ENCODE measurements around the gene MEGF6. TPM values are rescaled to one million over a fixed set of nuclear protein-coding genes. Genes with fewer than 3 reads are reported as not detected.

Gene MEGF6
- total RNA-seq, 1 donor from 2014 or later: 1.3 TPM

DNA sequence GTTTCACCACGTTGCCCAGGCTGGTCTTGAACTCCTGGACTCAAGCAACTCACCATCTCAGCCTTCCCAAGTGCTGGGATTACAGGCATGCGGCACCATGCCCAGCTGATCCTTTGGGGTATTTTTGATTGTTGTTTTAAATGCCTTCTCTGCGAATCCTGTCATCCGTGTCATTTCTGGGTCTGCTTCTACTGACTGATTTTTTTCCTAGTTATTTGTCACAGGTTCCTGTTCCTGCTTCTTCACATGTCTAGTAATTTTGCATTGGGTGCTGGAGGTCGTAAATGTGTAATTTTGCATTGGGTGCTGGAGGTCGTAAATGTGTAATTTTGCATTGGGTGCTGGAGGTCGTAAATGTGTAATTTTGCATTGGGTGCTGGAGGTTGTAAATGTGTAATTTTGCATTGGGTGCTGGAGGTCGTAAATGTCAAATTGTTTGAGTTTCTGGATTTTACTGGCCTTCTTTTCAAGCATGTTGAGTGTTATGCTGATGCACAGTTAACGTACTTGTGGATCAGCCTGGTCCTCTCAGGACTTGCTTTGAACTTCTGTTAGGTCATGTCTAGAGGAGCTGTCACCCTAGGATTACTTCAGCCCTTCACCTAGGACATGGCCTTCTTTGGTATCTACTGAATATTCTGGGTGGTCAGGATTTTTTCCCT lies 161.0 kb downstream of the MEGF6 start:
- no peaks in the 10 kb centered on the region for H3K27me3 ChIP-seq (ENCODE audit: control insufficient read depth, insufficient read depth, low read length)
- no peak overlapping the region for H3K4me3 ChIP-seq (ENCODE audit: low read depth, low read length)
- no peaks in the 10 kb centered on the region for H3K36me3 ChIP-seq (ENCODE audit: control insufficient read depth, insufficient read depth, low read length)
- FAIRE-seq (no peak), DNase-seq (ENCODE audit: low read depth) (no peak)
- TF ChIP-seq, protein P1, sequence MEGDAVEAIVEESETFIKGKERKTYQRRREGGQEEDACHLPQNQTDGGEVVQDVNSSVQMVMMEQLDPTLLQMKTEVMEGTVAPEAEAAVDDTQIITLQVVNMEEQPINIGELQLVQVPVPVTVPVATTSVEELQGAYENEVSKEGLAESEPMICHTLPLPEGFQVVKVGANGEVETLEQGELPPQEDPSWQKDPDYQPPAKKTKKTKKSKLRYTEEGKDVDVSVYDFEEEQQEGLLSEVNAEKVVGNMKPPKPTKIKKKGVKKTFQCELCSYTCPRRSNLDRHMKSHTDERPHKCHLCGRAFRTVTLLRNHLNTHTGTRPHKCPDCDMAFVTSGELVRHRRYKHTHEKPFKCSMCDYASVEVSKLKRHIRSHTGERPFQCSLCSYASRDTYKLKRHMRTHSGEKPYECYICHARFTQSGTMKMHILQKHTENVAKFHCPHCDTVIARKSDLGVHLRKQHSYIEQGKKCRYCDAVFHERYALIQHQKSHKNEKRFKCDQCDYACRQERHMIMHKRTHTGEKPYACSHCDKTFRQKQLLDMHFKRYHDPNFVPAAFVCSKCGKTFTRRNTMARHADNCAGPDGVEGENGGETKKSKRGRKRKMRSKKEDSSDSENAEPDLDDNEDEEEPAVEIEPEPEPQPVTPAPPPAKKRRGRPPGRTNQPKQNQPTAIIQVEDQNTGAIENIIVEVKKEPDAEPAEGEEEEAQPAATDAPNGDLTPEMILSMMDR (IDR thresholded peaks at IDR 0.05; ENCODE audit: insufficient read depth, low read length, severe bottlenecking): no peak

DNA sequence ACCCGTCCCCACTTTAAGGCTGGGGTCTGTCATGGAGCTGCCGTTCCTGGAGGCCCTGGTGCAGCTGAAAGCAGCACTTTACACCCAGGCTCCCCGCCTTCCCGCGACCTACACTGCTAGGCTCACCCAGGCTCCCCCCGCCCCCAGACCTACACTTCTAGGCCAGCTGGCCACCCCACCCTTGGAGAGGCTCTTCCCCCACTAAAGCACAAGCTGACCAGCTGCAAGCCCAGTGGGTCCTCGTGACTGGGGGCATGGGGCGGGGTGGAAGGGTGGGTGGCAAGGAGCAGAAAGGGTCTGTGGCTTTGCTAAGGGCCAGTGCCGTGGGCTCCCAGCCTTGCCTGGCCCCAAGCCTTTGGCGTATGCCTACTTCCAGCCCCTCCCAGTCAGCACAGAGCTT lies 166.6 kb downstream of the MEGF6 start:
- H3K4me3 ChIP-seq (ENCODE audit: low read depth, low read length): no peak overlapping the region
- no peaks in the 10 kb centered on the region for H3K36me3 ChIP-seq (ENCODE audit: control insufficient read depth, insufficient read depth, low read length)
- H3K27me3 ChIP-seq (ENCODE audit: control insufficient read depth, insufficient read depth, low read length): peaks cover 1% of the 10 kb centered on the region
- TF ChIP-seq, protein P1 (IDR thresholded peaks at IDR 0.05; ENCODE audit: insufficient read depth, low read length, severe bottlenecking): no peak
- no peak for FAIRE-seq
- no peak for DNase-seq (ENCODE audit: low read depth)

DNA sequence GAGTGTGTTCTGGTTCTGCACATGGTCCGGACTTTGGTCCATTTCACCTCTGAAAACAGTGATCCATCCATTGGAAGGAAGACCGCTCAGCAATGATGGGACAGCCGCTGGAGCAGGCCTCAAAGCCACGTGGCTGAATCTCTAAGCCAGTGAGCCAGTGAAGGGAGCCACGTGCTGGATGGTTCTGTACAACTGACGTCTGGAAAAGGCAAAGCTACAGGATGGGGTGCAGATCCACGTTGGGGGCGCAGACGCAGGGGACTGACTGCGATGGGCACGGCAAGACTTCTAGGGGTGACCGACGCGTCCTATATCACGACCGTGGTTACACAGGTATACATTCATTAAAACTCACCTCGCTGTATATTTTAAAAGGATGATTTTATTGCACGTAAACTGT lies 167.0 kb downstream of the MEGF6 start:
- no peak overlapping the region for H3K4me3 ChIP-seq (ENCODE audit: low read depth, low read length)
- FAIRE-seq: no peak
- no peak for DNase-seq (ENCODE audit: low read depth)
- TF ChIP-seq, protein P1 (IDR thresholded peaks at IDR 0.05; ENCODE audit: insufficient read depth, low read length, severe bottlenecking): no peak
- no peaks in the 10 kb centered on the region for H3K36me3 ChIP-seq (ENCODE audit: control insufficient read depth, insufficient read depth, low read length)
- H3K27me3 ChIP-seq (ENCODE audit: control insufficient read depth, insufficient read depth, low read length): peaks cover 1% of the 10 kb centered on the region

DNA sequence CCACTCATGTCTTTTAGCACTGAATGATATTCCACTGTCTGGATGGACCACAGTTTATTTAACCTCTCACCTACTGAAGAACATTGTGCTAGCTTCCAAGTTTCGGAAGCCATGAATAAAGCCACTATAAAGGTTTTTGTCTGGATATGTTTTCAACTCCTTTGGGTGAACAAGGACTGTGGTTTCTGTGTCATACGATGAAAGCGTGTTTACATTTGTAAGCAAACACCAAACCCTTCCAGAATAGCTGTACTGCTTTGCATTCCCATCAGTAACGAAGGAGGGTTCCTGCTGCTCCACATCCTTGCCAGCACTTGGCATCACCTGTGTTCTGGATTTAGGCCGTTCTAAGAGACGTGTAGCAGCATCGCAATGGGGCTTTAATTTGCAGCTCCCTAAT lies 167.5 kb downstream of the MEGF6 start:
- TF ChIP-seq, protein P1 (IDR thresholded peaks at IDR 0.05; ENCODE audit: insufficient read depth, low read length, severe bottlenecking): no peak
- Histone ChIP-seq H3K27me3 (ENCODE audit: control insufficient read depth, insufficient read depth, low read length) (peaks cover 1% of the 10 kb centered on the region), H3K36me3 (ENCODE audit: control insufficient read depth, insufficient read depth, low read length) (no peaks in the 10 kb centered on the region), H3K4me3 (ENCODE audit: low read depth, low read length) (no peak overlapping the region)
- FAIRE-seq (no peak), DNase-seq (ENCODE audit: low read depth) (peak; percentile 18)

DNA sequence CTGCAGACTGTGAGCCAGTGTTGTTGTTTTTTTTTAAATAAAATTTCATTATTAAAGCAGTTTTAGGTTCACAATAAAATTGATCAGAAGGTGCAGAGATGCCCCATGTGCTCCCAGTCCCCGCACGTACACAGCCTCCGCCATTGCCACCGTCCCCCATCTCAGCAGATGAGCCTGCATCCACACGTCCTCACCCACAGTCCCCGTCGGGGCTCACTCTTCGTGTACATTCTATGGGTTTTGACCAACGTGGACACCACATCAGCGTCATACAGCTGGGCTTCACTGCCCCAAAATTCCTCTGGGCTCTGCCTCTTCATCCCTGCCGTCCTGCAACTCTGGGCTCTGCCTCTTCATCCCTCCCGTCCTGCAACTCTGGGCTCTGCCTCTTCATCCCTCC lies 168.4 kb downstream of the MEGF6 start:
- H3K27me3 ChIP-seq (ENCODE audit: control insufficient read depth, insufficient read depth, low read length): peaks cover 1% of the 10 kb centered on the region
- FAIRE-seq (no peak), DNase-seq (ENCODE audit: low read depth) (no peak)
- TF ChIP-seq, protein P1 (IDR thresholded peaks at IDR 0.05; ENCODE audit: insufficient read depth, low read length, severe bottlenecking): no peak
- no peak overlapping the region for H3K4me3 ChIP-seq (ENCODE audit: low read depth, low read length)
- H3K36me3 ChIP-seq (ENCODE audit: control insufficient read depth, insufficient read depth, low read length): no peaks in the 10 kb centered on the region

DNA sequence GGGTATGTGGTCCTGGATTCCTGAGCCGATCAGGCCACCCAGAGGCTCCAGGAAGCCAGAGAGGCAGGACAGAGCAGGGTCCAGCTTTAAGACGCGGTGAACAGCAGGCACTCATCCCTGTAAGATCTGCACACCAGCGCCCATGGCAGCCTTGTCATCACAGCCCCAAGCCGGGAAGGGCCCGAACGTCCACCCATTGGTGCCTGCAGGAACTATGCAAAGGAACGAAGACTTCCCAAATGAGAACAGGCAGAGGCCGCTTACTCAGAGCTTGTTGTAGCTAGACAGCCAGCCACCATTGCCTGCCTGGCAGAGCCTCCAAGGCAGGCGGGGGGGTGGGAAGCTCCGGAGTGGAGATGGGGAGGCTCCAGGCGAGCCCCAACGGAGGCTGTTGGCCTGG lies 169.0 kb downstream of the MEGF6 start:
- DNase-seq (ENCODE audit: low read depth) (no peak), FAIRE-seq (no peak)
- H3K27me3 ChIP-seq (ENCODE audit: control insufficient read depth, insufficient read depth, low read length): peaks cover 1% of the 10 kb centered on the region
- H3K4me3 ChIP-seq (ENCODE audit: low read depth, low read length): no peak overlapping the region
- TF ChIP-seq, protein P1 (IDR thresholded peaks at IDR 0.05; ENCODE audit: insufficient read depth, low read length, severe bottlenecking): no peak
- no peaks in the 10 kb centered on the region for H3K36me3 ChIP-seq (ENCODE audit: control insufficient read depth, insufficient read depth, low read length)
